ENCODE data around the gene R3HDM2.

The R3HDM2 gene

GRCh38 chr12:57231276-57232021 is 199.4 kb downstream of the R3HDM2 start:
- no peaks in the 10 kb centered on the region for H3K9me3 ChIP-seq
- no peaks in the 10 kb centered on the region for H3K27me3 ChIP-seq (ENCODE audit: low read depth)
- in situ Hi-C loops (cut with MboI; ENCODE audit: low sequenced_read_pairs) = no loop called here
- DNase-seq (ENCODE audit: low spot score in 2 of 2) = no peak
- H3K4me1 ChIP-seq = peaks cover 6% of the 10 kb centered on the region; the same call in 1 of the 2 replicates
- H3K4me3 ChIP-seq = peak overlapping the region; percentile 89
- H3K36me3 ChIP-seq (replicated peaks) = peaks cover 60% of the 10 kb centered on the region

GRCh38 chr12:57230381-57231155 is 200.3 kb downstream of the R3HDM2 start:
- in situ Hi-C loops (cut with MboI; ENCODE audit: low sequenced_read_pairs) = no loop called here
- peak overlapping the region; percentile 89 for H3K4me3 ChIP-seq
- peaks cover 7% of the 10 kb centered on the region; the same call in 1 of the 2 replicates for H3K4me1 ChIP-seq
- no peaks in the 10 kb centered on the region for H3K27me3 ChIP-seq (ENCODE audit: low read depth)
- peaks cover 58% of the 10 kb centered on the region for H3K36me3 ChIP-seq (replicated peaks)
- no peaks in the 10 kb centered on the region for H3K9me3 ChIP-seq
- no peak for DNase-seq (ENCODE audit: low spot score in 2 of 2)

GRCh38 chr12:57229634-57230380 is 201.0 kb downstream of the R3HDM2 start, which contains the start of gene SHMT2:
Gene SHMT2, plus strand, starts transcription at chr12:57229711. Its CDS starts 68 bp downstream, at chr12:57229779.
- DNase-seq (ENCODE audit: low spot score in 2 of 2) = peak; percentile 94 to 97
- Histone ChIP-seq H3K4me1 (peaks cover 7% of the 10 kb centered on the region; the same call in 1 of the 2 replicates), H3K27me3 (ENCODE audit: low read depth) (no peaks in the 10 kb centered on the region)

GRCh38 chr12:57229046-57229633 is 201.7 kb downstream of the R3HDM2 start:
- no peaks in the 10 kb centered on the region for H3K27me3 ChIP-seq (ENCODE audit: low read depth)

More at GRCh38 chr12:57229634-57230380, 201.0 kb downstream of the R3HDM2 start, which contains the start of gene SHMT2:
- no peaks in the 10 kb centered on the region for H3K9me3 ChIP-seq
- H3K36me3 ChIP-seq (replicated peaks) = peaks cover 51% of the 10 kb centered on the region
- in situ Hi-C loops (cut with MboI; ENCODE audit: low sequenced_read_pairs) = no loop called here
- peak within 1 kb of the TSS; percentile 89 for H3K4me3 ChIP-seq

GRCh38 chr12:57227315-57228115 is 203.3 kb downstream of the R3HDM2 start:
- no peaks in the 10 kb centered on the region for H3K27me3 ChIP-seq (ENCODE audit: low read depth)
- in situ Hi-C loops (cut with MboI; ENCODE audit: low sequenced_read_pairs) = no loop called here
- H3K4me1 ChIP-seq = peaks cover 7% of the 10 kb centered on the region; the same call in 1 of the 2 replicates
- H3K36me3 ChIP-seq (replicated peaks) = peaks cover 28% of the 10 kb centered on the region
- DNase-seq (ENCODE audit: low spot score in 2 of 2) = no peak
- H3K4me3 ChIP-seq = no peak overlapping the region; the same call in 1 of the 2 replicates
- no peaks in the 10 kb centered on the region for H3K9me3 ChIP-seq

More at GRCh38 chr12:57229046-57229633, 201.7 kb downstream of the R3HDM2 start:
- H3K4me3 ChIP-seq = peak overlapping the region; percentile 89
- no peaks in the 10 kb centered on the region for H3K9me3 ChIP-seq
- no peak for DNase-seq (ENCODE audit: low spot score in 2 of 2)
- in situ Hi-C loops (cut with MboI; ENCODE audit: low sequenced_read_pairs) = no loop called here
- H3K4me1 ChIP-seq = peaks cover 7% of the 10 kb centered on the region; the same call in 1 of the 2 replicates
- H3K36me3 ChIP-seq (replicated peaks) = peaks cover 44% of the 10 kb centered on the region

- H3K4me3 ChIP-seq = no peak overlapping the region; the same call in 1 of the 2 replicates
- no peaks in the 10 kb centered on the region for H3K9me3 ChIP-seq
- H3K36me3 ChIP-seq (replicated peaks) = peaks cover 20% of the 10 kb centered on the region
- peak in 1 of 2 experiments; percentile 49 for DNase-seq (ENCODE audit: low spot score in 2 of 2)
- peaks cover 7% of the 10 kb centered on the region; the same call in 1 of the 2 replicates for H3K4me1 ChIP-seq
- no peaks in the 10 kb centered on the region for H3K27me3 ChIP-seq (ENCODE audit: low read depth)
- in situ Hi-C loops (cut with MboI; ENCODE audit: low sequenced_read_pairs) = no loop called here
These were observed 204.1 kb downstream of the R3HDM2 start for GRCh38 chr12:57226588-57227314.

- no peaks in the 10 kb centered on the region for H3K9me3 ChIP-seq
- peaks cover 7% of the 10 kb centered on the region; the same call in 1 of the 2 replicates for H3K4me1 ChIP-seq
- H3K4me3 ChIP-seq = no peak overlapping the region
- no peaks in the 10 kb centered on the region for H3K27me3 ChIP-seq (ENCODE audit: low read depth)
- peaks cover 10% of the 10 kb centered on the region for H3K36me3 ChIP-seq (replicated peaks)
- no peak for DNase-seq (ENCODE audit: low spot score in 2 of 2)
- in situ Hi-C loops (cut with MboI; ENCODE audit: low sequenced_read_pairs) = no loop called here
These were observed 205.1 kb downstream of the R3HDM2 start for GRCh38 chr12:57225680-57226210.

- peaks cover 4% of the 10 kb centered on the region for H3K36me3 ChIP-seq (replicated peaks)
- in situ Hi-C loops (cut with MboI; ENCODE audit: low sequenced_read_pairs) = no loop called here
- no peak overlapping the region for H3K4me3 ChIP-seq
- no peaks in the 10 kb centered on the region for H3K9me3 ChIP-seq
- DNase-seq (ENCODE audit: low spot score in 2 of 2) = no peak
- peaks cover 7% of the 10 kb centered on the region; the same call in 1 of the 2 replicates for H3K4me1 ChIP-seq
- no peaks in the 10 kb centered on the region for H3K27me3 ChIP-seq (ENCODE audit: low read depth)
These were observed 205.7 kb downstream of the R3HDM2 start for GRCh38 chr12:57224973-57225679.

GRCh38 chr12:57224278-57224972 is 206.4 kb downstream of the R3HDM2 start:
- in situ Hi-C loops (cut with MboI; ENCODE audit: low sequenced_read_pairs) = no loop called here
- Histone ChIP-seq H3K9me3 (no peaks in the 10 kb centered on the region), H3K27me3 (ENCODE audit: low read depth) (no peaks in the 10 kb centered on the region), H3K36me3 (replicated peaks) (no peaks in the 10 kb centered on the region), H3K4me3 (no peak overlapping the region), H3K4me1 (peaks cover 7% of the 10 kb centered on the region; the same call in 1 of the 2 replicates)
- DNase-seq (ENCODE audit: low spot score in 2 of 2) = no peak

- Histone ChIP-seq H3K4me3 (no peak overlapping the region), H3K4me1 (peaks cover 2% of the 10 kb centered on the region), H3K27me3 (ENCODE audit: low read depth) (no peaks in the 10 kb centered on the region), H3K36me3 (replicated peaks) (no peaks in the 10 kb centered on the region), H3K9me3 (no peaks in the 10 kb centered on the region)
- in situ Hi-C loops (cut with MboI; ENCODE audit: low sequenced_read_pairs) = no loop called here
- DNase-seq (ENCODE audit: low spot score in 2 of 2) = no peak
These were observed 207.4 kb downstream of the R3HDM2 start for GRCh38 chr12:57223191-57224165.

Data from HAP-1 (cell line).